GM19025 (cell line): ENCODE data around the gene PROB1.
"Not testable (repeated sequence)": the region's sequence is repeated elsewhere in the genome, so short reads cannot be mapped to it uniquely, and the experiment has no call there.

Experiments used
- ATAC-seq: cut with Tn5 transposase; IDR thresholded peaks from one replicate; pipeline ENCODE4 v1.9.1; 2021; ENCODE audit warnings: mild to moderate bottlenecking, low read depth, moderate library complexity; ENCODE audit not compliant: unreplicated experiment

Gene PROB1

DNA sequence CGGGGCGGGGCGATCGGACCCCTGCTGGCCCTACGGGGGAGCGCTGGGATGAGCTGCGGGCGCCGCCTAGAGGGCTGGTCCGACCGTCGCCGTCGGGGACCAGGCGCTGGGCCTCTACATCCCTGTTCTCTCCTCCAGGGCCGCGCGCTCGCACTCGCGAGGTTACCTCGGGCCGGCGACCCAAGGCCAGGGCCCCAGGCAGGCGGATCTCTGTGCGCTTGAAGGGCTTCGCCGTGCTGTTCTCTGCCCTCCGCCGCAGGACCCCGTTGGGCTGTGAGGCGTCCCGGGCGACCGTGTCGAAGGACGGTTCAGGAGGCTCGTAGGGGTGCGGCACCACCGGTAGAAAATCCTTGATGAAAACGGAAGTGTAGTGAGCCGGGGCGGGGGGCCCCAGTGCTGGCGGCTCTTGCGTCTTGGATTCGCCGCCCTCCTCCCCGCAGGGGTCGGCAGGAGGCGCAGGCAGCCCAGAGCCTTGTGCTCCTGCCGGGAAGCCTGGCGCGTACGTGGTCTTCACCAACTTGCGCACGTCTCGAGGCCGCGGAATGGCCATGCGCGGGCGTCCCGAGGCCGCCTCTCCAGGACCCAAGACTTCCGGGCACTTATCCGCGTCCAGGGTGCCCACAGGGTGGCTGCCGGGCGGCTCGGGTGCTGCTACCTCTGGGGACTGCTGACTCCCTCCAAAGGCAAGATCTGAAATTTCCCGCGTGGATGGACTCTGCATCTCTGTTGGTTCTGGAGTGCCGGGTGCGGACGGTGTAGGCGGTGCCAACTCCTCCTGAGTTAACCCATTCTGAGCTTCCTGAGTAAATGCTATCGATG, 2.0 kb downstream of the PROB1 start:
- peak; percentile 37 for ATAC-seq

- no peak for ATAC-seq
Measured at GRCh38 chr5:139392324-139392677, 2.6 kb downstream of the PROB1 start.

- ATAC-seq = no peak
Measured at GRCh38 chr5:139391570-139392323, 3.2 kb downstream of the PROB1 start.

GRCh38 chr5:139390639-139391569, 4.0 kb downstream of the PROB1 start:
- ATAC-seq = no peak

DNA sequence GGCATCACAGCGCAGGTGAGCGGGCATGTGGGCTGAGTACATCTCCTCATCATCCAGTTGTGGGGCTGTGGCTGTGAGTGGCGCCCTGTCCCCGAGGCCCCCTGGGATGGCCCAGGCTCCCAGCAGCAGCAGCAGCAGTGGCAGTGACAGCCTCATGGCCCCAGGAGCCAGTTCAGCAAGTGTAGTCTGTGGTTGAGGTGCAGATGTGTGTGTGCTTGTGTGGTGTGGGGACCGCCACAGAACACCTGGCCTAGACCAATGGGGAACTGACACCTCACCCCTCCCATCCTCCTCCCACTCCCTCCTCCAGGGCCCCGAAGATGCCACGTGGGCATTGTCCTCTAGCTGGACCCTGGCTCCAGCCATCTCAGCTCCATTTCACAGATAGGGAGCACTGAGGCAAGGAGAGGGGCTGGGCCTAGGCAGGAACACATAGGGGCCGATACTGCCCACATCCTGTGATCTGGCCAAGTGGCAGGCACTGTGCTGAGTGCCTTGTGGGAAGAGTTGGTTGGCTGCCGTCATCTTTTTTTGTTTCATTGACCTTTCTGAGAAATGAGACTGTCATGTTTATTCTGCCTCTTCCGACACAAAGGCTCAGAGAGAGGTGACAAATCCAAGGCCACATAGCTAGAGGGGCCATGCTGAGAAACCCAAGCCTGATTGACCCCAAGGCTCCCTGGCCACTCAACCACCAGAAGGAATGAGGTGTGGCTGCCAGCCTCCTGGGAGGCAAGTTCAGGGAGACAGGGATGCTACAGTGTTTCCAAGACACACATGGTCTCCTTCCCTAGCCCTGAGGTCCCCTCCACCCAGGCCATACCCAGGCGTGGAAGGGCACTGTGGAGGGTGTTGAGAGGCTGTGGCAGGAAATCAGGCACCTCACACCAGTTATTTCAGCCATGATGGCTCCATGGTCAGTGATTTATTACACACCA, 4.9 kb downstream of the PROB1 start, which contains the start of gene MZB1:
TSS of gene MZB1 (minus strand) at position 213 of the 938 bp plus-strand sequence. CDS start at position 156, 57 bp downstream.
- peak; percentile 41 for ATAC-seq

- no peak for ATAC-seq
Measured at GRCh38 chr5:139388198-139388821, 6.6 kb downstream of the PROB1 start.

GRCh38 chr5:139387611-139388197, 7.2 kb downstream of the PROB1 start:
- no peak for ATAC-seq

GRCh38 chr5:139386956-139387355, 7.9 kb downstream of the PROB1 start:
- not testable (repeated sequence) for ATAC-seq

DNA sequence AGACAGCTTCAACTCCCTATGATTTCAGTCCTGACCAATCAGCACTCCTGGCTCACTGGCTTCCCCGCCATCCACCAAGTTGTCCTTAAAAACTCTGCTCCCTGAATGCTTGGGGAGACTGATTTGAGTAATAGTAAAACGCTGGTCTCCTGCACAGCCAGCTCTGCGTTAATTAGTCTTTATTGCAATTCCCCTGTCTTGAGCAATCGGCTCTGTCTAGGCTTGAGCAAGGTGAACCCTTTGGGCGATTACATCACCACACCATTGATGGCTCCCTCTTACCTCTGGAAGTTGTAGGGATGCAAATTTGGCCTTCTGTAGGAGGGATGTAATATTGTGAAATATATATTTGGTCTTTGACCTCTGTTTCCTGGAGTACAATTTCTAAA, 8.9 kb downstream of the PROB1 start:
- no peak for ATAC-seq

GRCh38 chr5:139385061-139386049, 9.5 kb downstream of the PROB1 start:
- ATAC-seq = no peak

DNA sequence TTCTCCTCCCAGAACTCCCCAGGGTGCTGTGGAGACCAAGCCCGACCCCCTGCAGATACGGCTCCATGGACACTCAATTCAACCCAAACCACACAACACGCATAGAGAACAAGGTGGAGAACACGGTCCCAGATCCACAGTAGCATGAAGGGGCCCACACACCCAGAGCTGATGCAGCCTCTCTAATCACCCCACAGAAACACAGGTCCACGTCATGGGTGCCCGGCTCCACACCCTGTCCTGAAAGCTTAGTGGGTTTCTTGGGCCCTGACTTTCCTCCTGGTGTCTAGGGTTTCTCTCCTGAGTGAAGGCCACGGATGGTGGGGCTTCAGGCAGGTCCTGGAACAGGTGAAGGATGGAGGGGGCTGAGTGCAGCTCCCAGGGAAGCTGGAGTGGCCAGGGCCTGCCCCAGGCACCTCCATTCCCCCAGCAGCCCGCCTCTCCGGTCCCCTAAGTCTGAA, 10.3 kb downstream of the PROB1 start:
- no peak for ATAC-seq

- no peak for ATAC-seq
Measured at GRCh38 chr5:139383993-139384590, 10.8 kb downstream of the PROB1 start.

- no peak for ATAC-seq
Measured at GRCh38 chr5:139383275-139383992, 11.5 kb downstream of the PROB1 start, which contains the start of gene SLC23A1. SLC23A1 (minus strand) TSS chr5:139383297; CDS start chr5:139383253, 44 bp downstream.

- no peak for ATAC-seq
Measured at GRCh38 chr5:139382807-139383206, 12.1 kb downstream of the PROB1 start.

GRCh38 chr5:139381837-139382761, 12.8 kb downstream of the PROB1 start:
- ATAC-seq = no peak
